DMS53 treated with DMSO at 0.1 percent for 48 hours (cell line): ENCODE data around the gene SRPX.

Experiments used
- DNase-seq: peaks from one replicate; lab custom pipeline; 2025; ENCODE audit not compliant: unreplicated experiment; lab: John Stamatoyannopoulos, UW

SRPX gene

DNA sequence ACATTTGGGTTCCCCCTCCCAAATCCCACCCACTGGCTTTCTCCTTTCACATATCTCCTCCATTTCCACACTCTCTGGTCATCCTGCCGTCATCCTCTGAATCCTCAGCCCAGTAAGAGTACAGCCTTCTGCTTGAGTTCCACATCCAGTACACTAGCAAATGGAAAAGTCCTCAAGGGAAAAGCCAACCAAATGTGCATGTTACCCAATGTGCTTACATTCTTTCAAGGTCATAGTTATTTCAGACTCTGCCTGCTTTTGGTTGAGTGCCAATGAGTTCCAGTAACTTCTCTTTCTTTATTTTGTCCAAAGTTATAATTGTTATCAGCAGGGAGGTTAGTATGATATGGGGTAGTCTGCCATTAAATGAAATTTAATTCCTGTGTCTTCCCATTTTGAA, 78.1 kb downstream of the SRPX start:
- no peak for DNase-seq

DNA sequence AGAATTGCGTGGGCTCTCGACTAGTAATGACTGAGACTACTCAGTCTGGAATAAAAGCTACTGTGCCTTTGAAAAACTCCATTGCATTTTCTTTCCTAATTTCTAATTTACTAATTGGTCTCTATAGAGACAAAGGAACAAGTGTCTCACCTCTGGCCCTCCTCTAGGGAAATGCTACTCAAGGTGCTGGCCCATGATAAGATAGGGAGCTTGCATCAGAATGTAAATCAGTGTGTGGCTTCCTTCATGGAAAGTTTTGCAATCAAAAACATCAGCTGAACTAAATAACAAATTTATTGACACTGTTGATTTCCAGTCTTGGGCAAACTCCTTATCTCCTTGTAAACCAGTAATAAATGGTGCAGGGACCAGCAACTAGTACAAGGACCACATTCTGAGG, 81.8 kb downstream of the SRPX start:
- DNase-seq, result no peak

DNA sequence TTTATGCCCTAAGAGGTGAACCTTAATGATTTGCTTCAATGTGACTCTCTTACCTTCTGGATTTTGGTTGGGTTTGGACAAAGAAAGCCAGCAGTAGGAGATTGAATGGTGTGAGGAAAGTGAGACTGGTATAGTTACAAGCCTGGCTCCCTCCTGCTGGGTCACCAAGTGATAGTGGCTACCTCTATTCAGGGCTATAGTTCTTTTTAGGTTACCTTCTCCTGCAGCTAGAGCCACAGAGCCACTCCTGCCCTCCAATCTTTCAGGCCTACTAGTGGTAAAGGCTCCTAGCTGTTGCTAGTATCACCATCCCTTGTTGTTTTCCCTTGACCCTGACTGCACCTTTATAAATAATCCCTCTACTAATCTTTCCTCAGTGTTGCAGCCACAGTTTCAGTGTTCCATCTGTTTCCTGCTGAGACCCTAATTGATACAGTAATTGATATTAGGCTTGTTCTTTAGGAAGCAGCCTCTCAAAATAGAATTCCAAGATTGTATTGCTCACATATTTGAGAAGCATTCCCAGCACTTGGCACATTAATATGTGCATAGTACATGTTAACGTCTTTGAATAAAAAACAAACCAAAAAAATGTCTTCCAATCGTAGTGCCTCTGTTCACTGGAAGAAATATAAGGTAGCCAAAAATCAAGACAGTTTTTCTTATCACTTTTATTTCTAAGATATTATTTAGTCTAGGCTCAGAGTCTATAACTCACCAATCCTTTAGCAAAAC, 82.3 kb downstream of the SRPX start:
- DNase-seq, result no peak

DNA sequence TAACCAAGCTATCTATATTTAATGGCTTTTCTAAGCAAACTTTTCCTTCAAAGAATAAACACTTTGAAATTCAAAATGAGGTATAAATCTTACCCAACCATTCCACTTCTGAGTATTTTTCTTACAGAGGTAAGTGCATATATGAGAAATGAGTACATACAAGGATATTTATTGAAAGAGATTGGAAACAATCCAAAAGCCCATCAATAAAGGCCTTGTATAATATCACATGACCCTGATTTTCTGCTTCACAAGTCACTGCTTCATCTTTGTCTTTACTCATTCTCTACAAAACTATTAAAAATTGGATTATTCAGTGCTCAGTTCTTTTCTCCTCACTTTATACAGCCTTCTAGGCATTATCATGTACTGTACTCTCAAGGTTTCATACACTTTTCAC, 91.3 kb downstream of the SRPX start:
- DNase-seq, result no peak

DNA sequence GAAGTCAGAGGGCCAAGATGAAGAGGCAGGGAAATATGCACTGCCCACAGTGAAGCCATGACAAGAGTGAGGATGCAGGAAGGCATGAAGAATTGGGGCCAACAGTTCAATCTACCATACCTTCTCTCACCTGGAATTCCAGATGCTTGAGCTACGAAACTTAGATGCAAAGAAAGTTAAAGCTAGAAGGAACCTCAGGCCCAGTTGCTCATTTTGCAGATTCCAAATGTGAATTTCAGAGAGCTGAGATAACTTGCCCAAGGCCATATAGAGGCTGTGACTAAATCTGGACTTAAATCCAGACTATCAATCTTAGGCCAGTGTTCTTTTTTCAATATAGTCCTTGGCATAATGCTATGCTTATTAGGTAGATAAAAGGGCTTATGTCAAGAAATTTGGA, 92.7 kb downstream of the SRPX start:
- no peak for DNase-seq

DNA sequence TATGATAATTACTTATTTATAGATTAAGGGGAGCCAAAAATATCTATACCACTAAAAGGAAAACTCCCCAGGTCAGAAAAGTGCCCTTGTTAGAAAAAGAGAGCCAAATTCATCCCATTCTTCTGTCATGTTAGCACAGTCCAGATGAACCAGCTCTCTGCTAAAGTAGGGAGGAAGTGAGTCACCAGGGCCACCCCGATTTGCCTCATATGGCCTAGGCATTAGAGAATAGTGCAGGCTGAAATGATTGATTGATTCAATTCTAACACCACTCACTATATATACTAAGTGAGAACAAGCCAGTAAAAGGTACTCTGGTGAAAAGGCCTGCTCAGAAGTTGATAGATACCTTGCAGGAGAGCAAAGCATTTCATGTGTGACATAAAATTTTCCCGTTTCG, 94.5 kb downstream of the SRPX start:
- no peak for DNase-seq

DNA sequence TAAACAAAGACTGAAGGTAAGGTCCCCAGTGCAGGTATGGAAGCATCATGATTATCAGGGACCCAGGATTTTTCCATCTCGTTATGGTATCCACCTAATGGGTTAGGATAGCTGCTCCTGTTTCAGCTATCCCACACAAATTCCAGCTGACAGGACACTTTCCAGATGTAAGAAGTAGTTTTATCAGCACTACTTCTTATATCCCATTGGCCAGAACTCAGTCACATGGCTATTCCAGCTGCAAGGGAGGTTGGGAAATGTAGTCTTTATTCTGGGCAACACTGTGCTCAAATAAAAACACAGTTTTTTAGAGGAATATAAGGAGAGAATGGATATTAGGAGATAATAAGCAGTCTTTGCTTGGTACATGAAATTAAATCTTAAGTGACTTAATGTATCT, 96.7 kb downstream of the SRPX start:
- no peak for DNase-seq

DNA sequence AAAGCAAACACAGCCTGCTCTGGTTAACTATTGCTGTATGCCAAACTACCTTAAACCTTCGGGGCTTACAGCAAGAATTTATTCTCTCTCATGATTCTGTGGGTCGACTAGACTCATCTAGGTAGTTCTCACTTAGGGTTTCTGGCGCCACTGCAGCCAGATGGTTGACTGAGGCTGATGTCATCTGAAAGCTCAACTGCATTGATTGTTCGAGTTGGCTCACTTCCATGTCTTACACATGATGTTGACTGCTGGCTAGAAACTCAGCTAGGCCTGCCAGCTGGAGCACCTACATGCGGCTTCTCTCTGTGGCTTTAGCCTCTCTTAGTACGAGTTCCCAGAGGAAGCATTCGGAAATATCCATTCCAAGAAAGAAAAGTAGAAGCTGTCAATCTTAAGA, 103.2 kb downstream of the SRPX start:
- DNase-seq, result peak; percentile 8

DNA sequence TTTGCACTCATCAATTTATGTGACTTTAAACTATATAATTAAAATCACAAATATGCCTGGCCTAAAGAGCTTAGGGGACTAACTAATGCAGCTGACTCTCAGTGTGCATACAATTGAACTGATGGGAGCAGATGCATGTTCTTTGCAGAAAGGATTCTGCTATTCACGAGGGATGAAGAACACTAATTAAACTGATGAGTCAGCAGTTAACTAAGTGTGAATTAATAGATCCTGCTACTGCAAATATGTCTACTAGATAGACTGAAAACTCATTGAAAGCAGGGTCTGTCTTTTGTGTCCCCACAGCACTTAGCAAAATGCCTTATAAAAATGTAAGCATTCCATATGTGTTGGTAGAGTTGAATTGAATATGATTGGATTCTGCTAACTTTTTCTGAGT, 104.0 kb downstream of the SRPX start:
- DNase-seq, result no peak

DNA sequence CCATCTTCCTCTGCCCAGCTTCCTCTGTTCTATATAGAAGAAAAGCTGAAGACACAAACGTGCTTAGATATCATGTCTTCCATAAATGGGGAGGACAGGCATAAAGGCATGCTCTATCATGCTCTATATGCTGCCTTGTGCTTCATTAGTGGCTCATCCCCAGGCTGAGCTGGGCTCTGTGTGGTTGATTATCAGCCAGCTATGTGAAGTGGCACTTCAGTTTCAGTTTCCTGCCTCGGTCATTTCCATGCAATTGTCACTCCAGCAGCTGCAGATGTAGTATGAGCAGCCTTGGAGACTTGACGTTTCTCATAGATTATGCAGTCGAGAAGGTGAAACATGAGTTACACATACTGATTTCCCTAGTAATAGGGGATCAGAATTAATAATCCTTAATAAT, 108.1 kb downstream of the SRPX start:
- DNase-seq, result peak; percentile 77

DNA sequence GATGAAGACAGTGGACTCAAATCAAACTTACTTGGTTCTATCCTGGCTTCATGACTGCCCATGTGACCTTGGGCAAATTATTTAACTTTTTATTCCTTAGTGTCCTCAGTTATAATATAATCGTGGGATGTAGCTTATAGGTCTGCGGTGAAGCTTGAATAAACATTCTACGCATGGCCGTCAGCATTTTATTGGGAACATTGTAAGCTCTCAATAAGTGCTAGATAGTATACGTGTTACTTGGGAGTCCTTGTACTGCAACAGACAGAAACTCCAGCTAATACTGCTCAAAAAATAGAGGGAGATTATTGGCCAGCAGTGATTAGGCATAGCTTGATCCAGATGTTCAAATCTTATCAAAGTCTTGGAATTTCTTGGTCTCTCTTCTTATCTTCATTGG, 109.5 kb downstream of the SRPX start:
- DNase-seq, result no peak

DNA sequence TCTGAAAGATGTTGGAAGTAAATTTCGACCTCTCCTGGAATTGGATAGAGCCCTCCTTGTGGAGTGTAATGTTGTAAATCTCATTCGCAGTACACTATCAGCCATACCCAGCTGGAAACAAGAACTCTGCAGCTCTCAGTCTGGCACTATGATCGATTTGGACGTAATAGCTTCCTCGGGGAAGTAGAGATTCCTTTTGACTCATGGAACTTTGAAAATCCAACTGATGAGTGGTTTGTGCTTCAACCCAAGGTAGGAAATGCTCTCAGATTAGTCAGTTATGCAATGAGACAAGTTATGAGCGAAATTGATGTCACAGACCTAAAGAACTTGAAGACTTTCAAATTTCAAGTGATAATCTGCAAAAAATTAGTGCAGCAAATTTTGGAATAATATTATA, 110.4 kb downstream of the SRPX start:
- no peak for DNase-seq

DNA sequence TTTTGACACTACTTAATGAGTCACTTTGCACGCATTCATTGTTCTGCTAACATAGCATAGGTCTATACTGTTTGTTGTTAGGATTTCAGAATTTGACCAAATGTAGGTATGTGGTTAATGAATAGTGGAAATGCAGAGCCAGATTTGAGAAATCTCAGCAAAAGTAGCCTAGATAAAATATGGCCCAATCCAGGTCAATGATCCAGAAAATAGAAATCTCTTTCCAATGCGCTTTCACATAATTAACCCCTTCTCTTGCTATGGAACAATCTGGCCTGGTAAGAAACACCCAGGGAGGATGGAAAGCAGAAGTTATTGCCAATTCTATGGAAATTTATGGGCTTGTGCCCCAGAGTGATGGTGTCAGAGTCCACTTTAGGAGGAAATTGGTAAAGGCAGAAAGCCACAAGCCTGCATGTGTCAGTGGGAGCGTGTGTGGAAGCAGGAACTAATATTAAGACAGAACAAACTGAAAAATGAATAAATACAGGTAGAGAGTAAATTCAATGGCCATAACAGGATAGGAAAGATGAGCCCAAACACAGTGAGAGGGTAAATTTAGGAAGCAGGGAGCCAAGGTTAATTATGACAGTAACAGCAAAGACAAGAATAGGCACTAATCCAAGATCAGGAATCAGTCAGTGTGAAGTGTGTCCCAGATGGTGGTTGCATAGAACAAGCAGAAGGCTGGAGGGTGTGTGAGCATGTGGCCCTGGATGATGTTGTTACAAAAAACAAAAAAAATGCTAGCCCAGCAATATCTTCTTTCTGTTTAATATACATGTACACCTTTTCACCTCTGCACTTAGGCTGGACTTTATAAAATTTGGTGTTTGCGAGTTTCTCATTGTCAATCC, 111.4 kb downstream of the SRPX start:
- no peak for DNase-seq

DNA sequence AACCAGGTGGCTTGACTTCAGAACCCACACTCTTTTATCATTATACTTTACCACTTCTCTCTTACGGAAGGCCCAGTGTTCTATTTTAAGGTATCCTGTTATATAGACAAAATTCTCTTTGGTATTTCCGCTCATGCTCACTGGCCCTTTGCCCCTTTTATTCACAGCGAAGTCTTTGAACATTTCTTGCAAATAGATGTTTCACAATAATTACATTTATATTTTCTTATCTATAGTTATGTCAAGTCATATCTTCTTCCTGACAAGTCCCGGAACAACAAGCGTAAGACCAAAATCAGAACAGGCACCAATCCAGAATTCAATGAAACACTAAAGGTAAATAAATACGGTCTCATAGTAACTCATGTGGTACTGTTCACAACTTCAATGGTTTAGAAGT, 112.3 kb downstream of the SRPX start:
- no peak for DNase-seq

DNA sequence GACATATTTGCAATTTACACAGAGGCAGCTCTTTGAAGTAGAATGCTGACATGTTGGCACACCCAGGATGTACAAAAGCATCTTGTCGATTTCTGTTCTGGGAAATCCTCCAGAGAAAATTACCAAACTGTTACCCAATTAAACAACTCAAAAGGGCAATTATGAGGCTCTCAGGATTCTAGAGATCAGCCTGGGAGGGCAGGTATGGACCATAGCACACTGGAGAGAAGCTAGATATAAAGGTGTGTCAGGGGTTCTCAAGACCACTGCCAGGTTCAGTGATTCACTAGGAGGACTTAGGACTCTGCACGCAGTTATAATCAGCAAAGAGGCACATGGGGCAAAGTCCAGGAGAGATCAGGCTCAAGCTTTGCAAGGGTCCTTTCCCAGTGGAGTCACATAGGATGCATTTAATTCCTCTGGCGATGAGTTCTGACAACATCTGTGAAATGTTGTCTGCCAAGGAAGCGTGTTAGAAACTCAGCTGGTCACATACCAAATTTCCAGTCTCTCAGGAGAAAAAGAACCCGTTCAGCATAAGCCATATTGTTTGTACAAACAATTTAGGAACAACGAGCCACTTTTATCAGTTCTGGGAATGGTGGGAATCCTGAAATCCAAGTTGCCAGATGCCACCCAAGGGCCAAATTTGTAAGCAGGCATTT, 113.5 kb downstream of the SRPX start:
- DNase-seq, result no peak

DNA sequence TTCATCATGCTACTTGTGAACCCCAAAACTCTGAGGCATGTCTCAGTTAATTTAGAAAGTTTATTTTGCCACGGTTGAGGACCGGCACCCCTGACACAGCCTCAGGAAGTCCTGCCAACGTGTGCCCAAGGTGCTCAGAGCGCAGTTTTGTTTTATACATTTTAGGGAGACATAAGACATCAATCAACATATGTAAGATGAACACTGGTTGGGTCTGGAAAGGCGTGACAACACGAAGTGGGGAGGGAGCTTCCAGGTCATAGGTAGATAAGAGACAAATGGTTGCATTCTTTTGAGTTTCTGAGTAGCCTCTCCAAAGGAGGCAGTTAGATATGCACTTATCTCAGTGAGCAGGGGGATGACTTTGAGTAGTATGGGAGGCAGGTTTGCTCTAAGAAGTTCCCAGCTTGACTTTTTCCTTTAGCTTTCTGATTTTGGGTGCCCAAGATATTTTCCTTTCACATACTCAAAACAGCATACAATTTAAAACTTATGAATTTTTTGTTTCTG, 115.4 kb downstream of the SRPX start:
- no peak for DNase-seq

DNA sequence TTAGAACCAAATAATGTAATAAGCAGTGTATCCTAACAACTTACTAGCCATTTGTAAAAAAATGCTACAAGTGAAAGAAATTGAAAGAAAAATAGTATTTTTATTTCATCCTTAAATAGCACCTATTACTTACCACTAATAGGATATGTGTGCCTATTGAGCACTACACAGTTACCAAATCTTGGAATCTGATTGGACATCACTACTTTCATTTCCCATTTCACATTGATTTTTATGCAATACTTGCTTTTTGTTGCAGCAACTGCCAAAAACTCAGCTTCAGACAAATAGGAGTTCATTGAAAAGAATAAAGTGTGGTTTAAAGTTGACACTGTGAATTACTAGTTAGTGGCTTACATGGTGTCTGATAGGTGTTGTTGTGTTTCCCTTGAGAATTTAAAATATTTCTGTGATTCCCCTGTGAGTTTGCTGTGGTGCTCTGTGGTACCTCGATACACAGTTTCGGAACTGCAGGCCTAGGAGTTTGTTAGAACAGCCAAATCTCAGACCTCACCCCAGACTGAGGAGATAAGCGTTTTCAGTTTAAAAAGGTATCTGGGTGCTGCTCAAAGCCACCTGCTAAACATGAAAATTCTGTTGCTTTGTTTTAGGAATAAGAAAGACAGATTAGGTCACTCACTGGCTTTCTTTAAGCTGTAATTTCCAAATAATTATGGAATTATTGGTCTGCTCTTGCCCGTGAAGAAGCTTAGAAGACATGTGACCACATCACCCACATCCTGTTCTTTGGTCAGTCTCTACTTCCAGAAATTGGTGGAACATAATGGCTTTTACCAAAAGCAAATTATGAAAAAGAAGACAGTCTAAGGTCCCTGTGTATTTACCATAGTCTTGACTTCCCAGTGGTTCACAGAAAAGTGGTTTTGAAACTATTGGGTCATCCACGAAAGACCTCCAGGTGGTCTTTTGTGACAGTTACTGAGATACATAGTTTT, 116.5 kb downstream of the SRPX start:
- DNase-seq, result no peak

DNA sequence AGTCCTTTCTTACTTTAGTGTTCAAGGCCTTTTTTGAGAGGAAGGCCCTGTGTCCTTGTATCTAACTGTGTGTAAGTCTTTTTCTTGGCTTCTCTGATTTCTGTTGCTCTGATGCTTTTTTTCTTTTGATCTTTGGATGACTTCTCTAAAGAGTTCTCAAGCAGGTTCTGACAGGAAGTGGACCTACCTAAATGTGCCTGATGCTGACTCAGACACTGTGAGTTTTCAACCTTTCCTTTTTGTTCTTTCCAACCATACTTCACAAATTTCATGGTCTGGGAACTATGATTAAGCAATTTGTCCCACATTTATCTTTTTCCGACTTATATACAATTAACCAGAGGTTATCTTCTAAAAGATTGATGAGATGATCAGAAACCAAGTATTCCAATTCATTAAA, 117.8 kb downstream of the SRPX start:
- no peak for DNase-seq

DNA sequence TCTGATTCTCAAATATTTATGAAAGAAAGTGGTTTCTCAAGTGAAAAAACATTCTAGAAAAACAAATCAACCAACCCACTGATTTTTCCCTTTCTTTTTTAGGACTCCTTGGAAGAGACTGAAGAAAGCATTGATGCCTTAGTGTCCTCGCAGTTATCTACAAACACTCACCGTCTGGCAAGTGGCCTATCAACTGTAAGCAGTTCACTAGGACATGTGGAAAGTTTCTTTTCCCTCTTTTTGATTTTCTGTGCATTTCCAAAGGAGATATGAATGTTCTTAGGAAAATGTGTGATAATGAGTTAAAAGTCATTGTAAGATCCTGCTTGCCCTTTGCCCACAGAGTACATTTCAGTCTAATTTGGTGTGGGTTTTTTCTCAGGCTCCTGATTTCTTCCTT, 118.4 kb downstream of the SRPX start:
- no peak for DNase-seq

DNA sequence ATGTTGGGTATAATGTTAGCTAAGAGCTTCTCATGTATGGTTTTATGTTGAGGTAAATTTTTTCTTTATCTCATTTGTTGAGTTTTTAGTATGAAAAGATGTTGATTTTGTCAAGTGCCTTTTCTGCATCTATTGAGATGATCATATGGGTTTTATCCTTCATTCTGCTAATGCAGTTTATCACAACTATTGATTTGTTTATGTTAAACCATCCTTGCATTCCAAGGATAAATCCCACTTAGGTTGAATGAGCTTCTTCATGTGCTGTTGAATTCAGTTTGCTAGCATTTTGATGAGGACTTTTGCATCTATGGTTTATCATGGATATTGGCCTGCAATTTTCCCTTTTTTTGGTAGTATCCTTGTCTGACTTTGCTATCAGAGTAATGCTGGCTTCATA, 121.0 kb downstream of the SRPX start:
- DNase-seq, result no peak
